GM18868 (cell line): ENCODE measurements around the gene IFNAR1.
A peak's percentile ranks its signal among the peaks of the same experiment; 100 is the strongest.

Experiments
- ATAC-seq: cut with Tn5 transposase; IDR thresholded peaks from one replicate; pipeline ENCODE4 v1.9.1; 2021; ENCODE audit warnings: mild to moderate bottlenecking, moderate library complexity; ENCODE audit not compliant: unreplicated experiment

IFNAR1 gene

DNA sequence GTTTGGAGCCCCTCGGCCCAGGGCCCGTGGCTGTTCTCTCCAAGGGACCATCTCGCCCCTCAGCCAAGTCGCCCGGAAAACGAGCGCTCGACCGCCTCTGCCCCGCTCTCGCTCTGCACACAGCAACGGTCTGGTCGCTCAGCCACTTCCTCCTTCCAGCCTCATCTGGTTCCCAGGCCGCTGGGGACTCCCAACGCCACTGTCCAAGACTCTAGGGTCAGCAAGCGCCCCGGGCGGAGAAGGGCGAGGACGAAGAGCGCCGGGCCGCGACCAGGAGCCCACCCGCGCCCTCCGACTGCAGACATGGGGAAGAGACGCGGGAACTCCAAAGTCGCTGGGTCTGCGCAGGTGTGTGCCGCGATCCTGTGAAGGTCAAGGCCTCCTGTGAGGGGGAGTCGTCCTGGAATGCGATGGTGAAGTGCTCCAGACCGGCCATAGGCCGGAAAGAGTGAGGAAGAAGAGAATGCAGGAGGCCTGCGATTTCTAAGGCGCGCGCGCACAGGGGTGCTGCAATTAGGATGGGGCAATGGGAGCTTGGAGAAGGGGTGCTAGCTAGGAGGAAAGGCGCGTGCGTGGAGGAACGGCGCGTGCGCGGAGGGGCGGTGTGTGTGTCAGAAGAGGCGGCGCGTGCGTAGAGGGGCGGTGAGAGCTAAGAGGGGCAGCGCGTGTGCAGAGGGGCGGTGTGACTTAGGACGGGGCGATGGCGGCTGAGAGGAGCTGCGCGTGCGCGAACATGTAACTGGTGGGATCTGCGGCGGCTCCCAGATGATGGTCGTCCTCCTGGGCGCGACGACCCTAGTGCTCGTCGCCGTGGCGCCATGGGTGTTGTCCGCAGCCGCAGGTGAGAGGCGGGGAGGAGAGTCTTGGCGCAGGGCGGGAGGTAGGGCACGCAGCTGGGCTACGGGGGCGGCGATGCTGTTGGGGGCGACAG, at the start of gene IFNAR1:
Gene IFNAR1 (plus strand): TSS at position 680 of the 931 bp plus-strand sequence. CDS start 86 bp downstream, at position 766.
- ATAC-seq, result peak; percentile 81

GRCh38 chr21:33278721-33279120, 46.0 kb upstream of the IFNAR1 start:
- ATAC-seq, result no peak

GRCh38 chr21:33279330-33279820, 45.4 kb upstream of the IFNAR1 start:
- no peak for ATAC-seq

- no peak for ATAC-seq
Observed at GRCh38 chr21:33281096-33281652, 43.6 kb upstream of the IFNAR1 start.

DNA sequence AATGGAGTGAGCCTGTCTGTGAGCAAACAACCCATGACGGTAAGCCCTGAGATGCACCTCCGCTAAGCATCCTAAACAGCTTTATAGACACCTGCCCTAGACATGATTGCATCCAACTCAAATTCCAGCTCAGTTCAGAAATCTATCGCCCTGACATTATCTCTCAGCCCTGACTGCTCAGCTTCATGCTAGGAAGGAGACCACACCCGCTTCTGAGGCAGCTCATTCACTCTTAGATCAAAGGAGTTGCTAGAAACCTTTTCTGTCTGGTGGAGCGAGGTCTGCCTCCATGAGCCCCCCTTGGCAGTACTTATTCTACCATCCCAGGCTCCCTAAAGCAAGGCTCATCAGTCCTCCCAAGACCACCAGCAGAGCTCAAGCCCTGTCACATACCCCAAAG, 41.6 kb upstream of the IFNAR1 start:
- ATAC-seq, result no peak

DNA sequence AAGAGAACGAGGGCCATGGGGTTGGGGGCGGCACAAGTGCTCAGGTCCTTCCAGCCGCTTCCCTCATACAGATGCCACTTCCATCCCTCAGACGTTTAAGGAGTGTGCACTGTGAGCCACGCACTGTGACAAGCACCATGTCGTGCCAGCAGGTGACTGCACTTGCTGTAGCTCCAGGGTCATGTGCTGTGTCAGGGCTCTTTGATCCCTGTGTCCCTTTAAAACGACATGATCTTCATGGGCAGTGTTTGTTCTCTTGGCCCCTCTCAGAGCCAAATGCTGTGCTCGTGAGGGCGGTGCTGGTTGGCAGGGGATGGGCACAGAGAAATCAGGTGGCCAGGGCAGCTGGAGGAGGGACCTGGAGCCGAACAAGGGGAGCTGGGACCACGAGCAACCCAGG, 38.7 kb upstream of the IFNAR1 start:
- ATAC-seq, result no peak

DNA sequence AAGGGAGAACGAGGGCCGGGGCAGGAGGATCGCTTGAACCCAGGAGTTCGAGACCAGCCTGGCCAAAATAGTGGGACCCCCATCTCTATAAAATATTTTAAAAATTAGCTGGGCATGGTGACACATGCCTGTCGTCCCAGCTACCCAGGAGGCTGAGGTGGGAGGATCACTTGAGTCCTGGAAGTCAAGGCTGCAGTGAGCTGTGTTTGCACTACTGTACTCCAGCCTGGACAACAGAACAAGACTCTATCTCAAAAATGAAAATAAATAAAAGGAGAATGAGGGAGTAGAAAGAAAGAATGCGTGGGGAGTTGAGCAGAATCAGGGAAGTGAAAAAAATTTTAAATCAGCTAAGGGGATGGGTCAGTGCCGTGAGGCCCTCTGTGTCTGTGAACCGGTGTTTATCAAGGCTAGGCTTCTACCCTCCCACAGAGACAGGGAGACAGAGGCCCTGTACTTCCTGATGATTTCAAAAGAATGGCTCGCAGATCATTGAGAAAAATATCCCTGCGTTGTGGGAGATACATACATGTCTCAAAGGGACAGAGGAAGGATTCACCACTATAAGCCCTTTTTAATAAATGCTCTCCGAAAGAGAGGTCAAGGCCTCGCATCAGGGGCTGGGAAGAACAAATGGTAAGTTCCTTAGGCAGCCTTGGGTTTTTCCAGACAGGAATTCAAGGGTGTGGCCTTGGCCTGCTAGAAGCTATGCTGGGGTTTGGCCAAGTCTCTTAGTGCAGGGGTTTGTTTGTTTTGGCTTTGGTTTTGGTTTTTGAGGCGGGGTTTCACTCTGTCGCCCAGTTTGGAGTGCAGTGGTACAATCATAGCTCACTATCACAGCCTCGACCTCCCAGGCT, 37.9 kb upstream of the IFNAR1 start:
- ATAC-seq, result no peak

- ATAC-seq, result no peak
Observed at GRCh38 chr21:33289199-33289819, 35.5 kb upstream of the IFNAR1 start.

DNA sequence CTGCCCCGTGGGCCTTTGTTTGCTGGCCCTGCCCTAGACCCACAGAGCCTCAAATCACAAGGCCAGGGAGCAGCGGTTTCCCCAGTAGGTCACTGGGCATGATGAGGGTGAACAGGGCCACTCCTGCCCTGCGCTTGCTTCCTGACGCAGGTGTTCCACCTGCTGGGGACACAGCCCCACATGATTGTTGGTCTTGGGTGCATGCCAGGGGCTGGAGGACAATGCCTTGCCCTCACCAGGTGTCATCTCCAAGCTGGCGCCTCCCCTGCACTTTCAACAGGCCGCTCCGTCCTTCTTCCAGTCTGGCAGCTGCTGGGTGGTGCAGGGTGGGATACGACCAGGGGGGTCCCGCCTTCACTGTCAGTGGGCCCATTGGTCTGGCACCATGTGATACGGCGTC, 34.3 kb upstream of the IFNAR1 start:
- no peak for ATAC-seq

GRCh38 chr21:33291686-33292085, 33.1 kb upstream of the IFNAR1 start:
- ATAC-seq, result no peak

DNA sequence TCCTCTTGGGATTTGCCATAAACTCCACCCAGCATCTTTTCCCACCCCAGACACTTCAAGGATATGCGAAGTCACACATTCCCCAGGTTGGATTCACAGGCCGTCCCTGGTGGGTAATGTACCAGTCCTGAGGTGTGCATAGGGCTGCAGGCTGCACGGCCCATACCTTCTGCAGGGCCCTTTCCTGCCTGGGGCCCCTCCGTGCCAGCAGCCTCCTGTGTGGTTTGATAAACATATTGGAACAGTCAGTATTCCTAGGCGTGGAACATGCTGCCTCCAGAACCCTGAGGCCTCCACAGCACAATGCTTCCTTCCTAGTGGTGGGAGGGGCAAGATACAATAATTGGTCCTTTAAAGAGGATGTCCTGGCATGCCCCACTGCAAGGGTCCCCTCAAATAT, 32.0 kb upstream of the IFNAR1 start:
- no peak for ATAC-seq

- ATAC-seq, result no peak
Observed at GRCh38 chr21:33293136-33293535, 31.6 kb upstream of the IFNAR1 start.

DNA sequence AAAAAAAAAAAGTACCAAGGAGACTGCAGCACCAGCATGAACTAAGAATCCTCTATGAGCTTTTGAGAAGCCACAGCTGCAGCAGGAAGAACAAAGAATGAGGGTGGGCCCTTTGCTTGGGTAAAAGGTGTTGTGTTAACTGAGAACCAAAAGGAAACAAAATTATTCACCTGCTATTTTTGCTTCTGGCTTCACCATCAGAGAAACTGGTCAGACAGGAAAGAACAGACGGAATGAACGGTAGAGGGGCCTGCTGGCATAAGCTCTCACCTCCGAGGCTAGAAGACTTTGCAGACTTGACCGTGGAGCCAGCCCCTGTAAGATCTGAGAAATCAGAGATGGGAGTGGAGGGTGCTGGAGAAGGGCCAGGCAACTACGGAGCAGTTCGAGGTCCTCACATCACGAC, 31.0 kb upstream of the IFNAR1 start:
- no peak for ATAC-seq

- ATAC-seq, result no peak
Observed at GRCh38 chr21:33296156-33296555, 28.6 kb upstream of the IFNAR1 start.

DNA sequence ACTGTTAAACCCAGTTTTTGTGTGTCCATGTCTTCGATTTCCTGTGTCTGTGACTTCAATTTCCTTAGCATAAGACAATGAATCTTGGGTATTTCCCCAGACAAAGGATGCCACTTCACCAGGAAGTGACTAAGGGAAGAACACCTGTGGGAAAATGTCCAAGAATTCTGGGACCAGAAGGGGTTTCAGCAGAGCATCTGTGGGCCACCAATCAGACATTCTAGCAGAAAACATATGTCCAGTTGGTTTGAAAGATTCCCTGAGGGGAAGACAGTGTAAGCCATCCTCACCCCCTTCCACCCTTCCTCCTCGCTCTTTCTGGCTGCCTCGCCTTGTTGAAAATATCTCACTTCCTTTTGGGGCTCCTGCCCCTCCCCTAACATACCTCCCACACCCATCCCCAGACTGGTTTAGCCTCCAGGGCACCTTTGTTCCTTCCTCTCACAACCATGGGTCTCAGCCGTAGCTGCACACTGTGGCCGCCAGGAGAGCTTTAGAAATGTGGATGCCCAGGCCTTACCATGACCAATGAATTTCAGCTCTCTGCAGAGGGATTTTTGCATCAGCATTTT, 25.5 kb upstream of the IFNAR1 start:
- peak; percentile 88 for ATAC-seq

GRCh38 chr21:33300701-33301631, 23.8 kb upstream of the IFNAR1 start:
- ATAC-seq, result no peak

GRCh38 chr21:33301632-33302002, 23.2 kb upstream of the IFNAR1 start:
- ATAC-seq, result no peak

- ATAC-seq, result no peak
Observed at GRCh38 chr21:33302055-33302454, 22.7 kb upstream of the IFNAR1 start.

DNA sequence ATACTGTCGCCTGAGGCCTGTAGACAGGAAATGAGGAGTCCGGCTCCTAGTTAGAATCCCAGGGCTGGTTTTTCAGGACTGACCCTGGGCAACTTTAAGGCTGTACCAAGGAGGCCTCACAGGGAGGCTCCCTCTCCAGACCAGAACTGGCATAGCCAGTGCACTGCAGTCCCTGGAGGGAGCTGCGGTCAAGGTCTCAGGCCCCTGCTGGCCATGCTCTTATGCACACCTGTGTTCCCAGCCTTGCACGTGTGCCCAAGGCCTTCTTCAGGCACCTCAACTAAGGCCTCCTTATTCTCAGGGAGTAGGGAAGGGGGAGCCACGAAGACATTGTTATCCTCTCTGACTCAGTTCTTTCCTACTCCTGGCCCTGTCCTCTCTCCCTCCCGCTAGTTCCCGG, 22.0 kb upstream of the IFNAR1 start:
- ATAC-seq, result no peak

GRCh38 chr21:33305344-33305671, 19.5 kb upstream of the IFNAR1 start:
- ATAC-seq, result no peak
